ENCODE measurements around the gene BRI3BP.

The BRI3BP gene

GRCh38 chr12:125013816-125014442 lies 20.5 kb downstream of the BRI3BP start:
- no peak for DNase-seq (ENCODE audit: low spot score)
- TF ChIP-seq CTCF (IDR thresholded peaks at IDR 0.05; ENCODE audit: extremely low read depth, missing control alignments), result no peak

GRCh38 chr12:125014526-125014925 lies 21.1 kb downstream of the BRI3BP start:
- no peak for DNase-seq (ENCODE audit: low spot score)
- no peak for TF ChIP-seq CTCF (IDR thresholded peaks at IDR 0.05; ENCODE audit: extremely low read depth, missing control alignments)

GRCh38 chr12:125015680-125016310 lies 22.4 kb downstream of the BRI3BP start:
- no peak for TF ChIP-seq CTCF (IDR thresholded peaks at IDR 0.05; ENCODE audit: extremely low read depth, missing control alignments)
- DNase-seq (ENCODE audit: low spot score), result no peak

GRCh38 chr12:125017801-125018200 lies 24.4 kb downstream of the BRI3BP start:
- DNase-seq (ENCODE audit: low spot score), result no peak
- TF ChIP-seq CTCF (IDR thresholded peaks at IDR 0.05; ENCODE audit: extremely low read depth, missing control alignments), result no peak

GRCh38 chr12:125018356-125018755 lies 24.9 kb downstream of the BRI3BP start:
- no peak for DNase-seq (ENCODE audit: low spot score)
- no peak for TF ChIP-seq CTCF (IDR thresholded peaks at IDR 0.05; ENCODE audit: extremely low read depth, missing control alignments)

- TF ChIP-seq CTCF (IDR thresholded peaks at IDR 0.05; ENCODE audit: extremely low read depth, missing control alignments), result no peak
- DNase-seq (ENCODE audit: low spot score), result no peak
These were observed 27.7 kb downstream of the BRI3BP start for GRCh38 chr12:125021096-125021495.

GRCh38 chr12:125021771-125022170 lies 28.3 kb downstream of the BRI3BP start:
- DNase-seq (ENCODE audit: low spot score), result no peak
- no peak for TF ChIP-seq CTCF (IDR thresholded peaks at IDR 0.05; ENCODE audit: extremely low read depth, missing control alignments)
